ENCODE results near the gene PCDH9. TPM values are rescaled to one million over a fixed set of nuclear protein-coding genes. Genes with fewer than 3 reads are reported as not detected.

PCDH9 gene
- total RNA-seq, 1 experiment from 2014 or later: 0.11 TPM

- Mint-ChIP-seq H3K4me3 (ENCODE audit: unreplicated experiment) (no peak overlapping the region), H3K9me3 (ENCODE audit: unreplicated experiment) (no peaks in the 10 kb centered on the region), H3K4me1 (ENCODE audit: low read depth, unreplicated experiment) (no peaks in the 10 kb centered on the region), H3K27me3 (ENCODE audit: insufficient read depth, unreplicated experiment) (no peaks in the 10 kb centered on the region), H3K36me3 (ENCODE audit: insufficient read depth, unreplicated experiment) (no peaks in the 10 kb centered on the region), H3K27ac (ENCODE audit: unreplicated experiment) (no peak overlapping the region)
- CTCF ChIA-PET: no interaction called here
- Histone ChIP-seq H3K4me1 (no peaks in the 10 kb centered on the region), H3K27me3 (replicated peaks; ENCODE audit: control insufficient read depth, insufficient read depth, low read length) (no peaks in the 10 kb centered on the region), H3K4me3 (ENCODE audit: low read depth, low read length) (no peak overlapping the region), H3K36me3 (ENCODE audit: control insufficient read depth, insufficient read depth, low read length) (no peaks in the 10 kb centered on the region), H3K9me3 (no peaks in the 10 kb centered on the region)
- intact Hi-C loops (cut with micrococcal nuclease; ENCODE audit: unreplicated experiment): no loop called here
- no peak for TF ChIP-seq CTCF (IDR thresholded peaks at IDR 0.05; ENCODE audit: insufficient read depth in 1 of 2, low read depth in 1 of 2, low read length in 1 of 2, severe bottlenecking in 1 of 2, unreplicated experiment in 1 of 2)
- POLR2A ChIA-PET: no interaction called here
- DNase-seq: no peak
- no TSS peak for BruUV-seq (replicated peaks)
Measured at GRCh38 chr13:66640231-66640630, 589.9 kb downstream of the PCDH9 start.

DNA sequence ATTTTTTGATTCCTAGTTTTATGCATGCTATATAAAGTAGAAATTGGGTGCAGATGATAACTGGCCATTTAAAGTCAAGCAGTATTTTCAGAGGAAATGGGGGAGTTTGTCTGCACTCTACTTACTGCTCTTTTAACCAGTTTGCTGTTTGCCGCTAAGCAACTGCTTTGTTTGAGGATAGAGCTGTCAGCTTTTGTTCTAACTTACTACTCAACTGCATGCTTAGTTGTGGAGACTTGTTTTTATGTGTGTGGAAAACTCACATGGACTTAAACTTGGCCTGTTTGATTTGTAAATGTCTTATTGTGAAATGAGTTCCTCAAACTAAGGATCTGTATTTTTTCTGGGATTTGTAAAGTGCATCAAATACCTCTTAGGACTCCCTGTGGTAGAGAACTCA lies 591.1 kb downstream of the PCDH9 start:
- Mint-ChIP-seq H3K27ac (ENCODE audit: unreplicated experiment) (no peak overlapping the region), H3K36me3 (ENCODE audit: insufficient read depth, unreplicated experiment) (no peaks in the 10 kb centered on the region), H3K4me1 (ENCODE audit: low read depth, unreplicated experiment) (no peaks in the 10 kb centered on the region), H3K27me3 (ENCODE audit: insufficient read depth, unreplicated experiment) (no peaks in the 10 kb centered on the region), H3K4me3 (ENCODE audit: unreplicated experiment) (no peak overlapping the region), H3K9me3 (ENCODE audit: unreplicated experiment) (no peaks in the 10 kb centered on the region)
- Histone ChIP-seq H3K9me3 (no peaks in the 10 kb centered on the region), H3K4me3 (ENCODE audit: low read depth, low read length) (no peak overlapping the region), H3K36me3 (ENCODE audit: control insufficient read depth, insufficient read depth, low read length) (no peaks in the 10 kb centered on the region), H3K27me3 (replicated peaks; ENCODE audit: control insufficient read depth, insufficient read depth, low read length) (no peaks in the 10 kb centered on the region), H3K4me1 (no peaks in the 10 kb centered on the region)
- intact Hi-C loops (cut with micrococcal nuclease; ENCODE audit: unreplicated experiment): no loop called here
- ChIA-PET CTCF (no interaction called here), POLR2A (no interaction called here)
- no TSS peak for BruUV-seq (replicated peaks)
- DNase-seq: no peak
- no peak for TF ChIP-seq CTCF (IDR thresholded peaks at IDR 0.05; ENCODE audit: insufficient read depth in 1 of 2, low read depth in 1 of 2, low read length in 1 of 2, severe bottlenecking in 1 of 2, unreplicated experiment in 1 of 2)

DNA sequence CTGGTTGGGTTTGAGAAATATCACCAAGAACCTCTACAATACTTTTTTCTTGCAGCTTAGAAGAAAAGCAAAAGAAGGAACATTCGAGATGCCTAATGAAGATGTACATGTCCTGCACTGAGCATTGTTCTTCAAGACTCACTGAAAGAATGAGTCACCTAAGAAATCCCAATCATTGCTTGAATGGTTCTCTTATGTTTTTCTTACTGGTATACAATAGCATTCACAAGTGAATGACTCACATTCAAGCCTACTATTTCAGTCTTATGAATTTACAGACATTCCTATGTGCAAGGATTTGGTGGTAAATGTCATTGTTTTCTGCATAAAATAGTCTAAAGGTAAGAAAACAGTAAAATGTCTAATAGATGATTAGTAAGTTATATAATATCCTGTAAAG lies 594.6 kb downstream of the PCDH9 start:
- Mint-ChIP-seq H3K36me3 (ENCODE audit: insufficient read depth, unreplicated experiment) (no peaks in the 10 kb centered on the region), H3K27ac (ENCODE audit: unreplicated experiment) (no peak overlapping the region), H3K9me3 (ENCODE audit: unreplicated experiment) (no peaks in the 10 kb centered on the region), H3K4me3 (ENCODE audit: unreplicated experiment) (no peak overlapping the region), H3K4me1 (ENCODE audit: low read depth, unreplicated experiment) (no peaks in the 10 kb centered on the region), H3K27me3 (ENCODE audit: insufficient read depth, unreplicated experiment) (no peaks in the 10 kb centered on the region)
- no TSS peak for BruUV-seq (replicated peaks)
- H3K9me3 ChIP-seq: no peaks in the 10 kb centered on the region
- POLR2A ChIA-PET: no interaction called here
- DNase-seq: no peak
- no peak overlapping the region for H3K4me3 ChIP-seq (ENCODE audit: low read depth, low read length)
- TF ChIP-seq CTCF (IDR thresholded peaks at IDR 0.05; ENCODE audit: insufficient read depth in 1 of 2, low read depth in 1 of 2, low read length in 1 of 2, severe bottlenecking in 1 of 2, unreplicated experiment in 1 of 2): no peak
- CTCF ChIA-PET: no interaction called here
- H3K36me3 ChIP-seq (ENCODE audit: control insufficient read depth, insufficient read depth, low read length): no peaks in the 10 kb centered on the region
- H3K4me1 ChIP-seq: no peaks in the 10 kb centered on the region
- no peaks in the 10 kb centered on the region for H3K27me3 ChIP-seq (replicated peaks; ENCODE audit: control insufficient read depth, insufficient read depth, low read length)
- intact Hi-C loops (cut with micrococcal nuclease; ENCODE audit: unreplicated experiment): no loop called here

Measured in Caco-2 (cell line).